ENCODE results near the gene TCF7L1.
"Not testable (repeated sequence)": the region's sequence is repeated elsewhere in the genome, so short reads cannot be mapped to it uniquely, and the experiment has no call there.

The TCF7L1 gene

DNA sequence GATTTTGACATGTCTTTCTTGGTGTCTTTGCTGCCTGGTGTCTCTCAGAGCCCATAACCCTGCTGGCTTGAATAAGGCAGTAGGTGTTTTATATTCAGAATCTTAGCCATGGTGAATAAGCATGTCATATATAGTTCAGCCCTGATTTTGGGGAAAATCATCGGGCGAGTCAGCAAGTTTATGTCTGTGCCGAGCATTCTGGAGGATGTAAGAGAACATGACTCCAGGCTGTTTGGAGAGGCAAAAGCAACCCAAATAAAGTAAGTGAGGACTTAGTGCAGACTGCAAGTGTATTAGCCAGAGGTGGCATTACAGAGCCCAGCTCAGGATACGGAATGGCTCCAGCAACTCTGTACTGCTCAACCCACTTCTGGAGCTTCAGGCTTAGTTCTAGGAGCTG, 50.3 kb downstream of the TCF7L1 start:
- DNase-seq (ENCODE audit: low spot score), result no peak

DNA sequence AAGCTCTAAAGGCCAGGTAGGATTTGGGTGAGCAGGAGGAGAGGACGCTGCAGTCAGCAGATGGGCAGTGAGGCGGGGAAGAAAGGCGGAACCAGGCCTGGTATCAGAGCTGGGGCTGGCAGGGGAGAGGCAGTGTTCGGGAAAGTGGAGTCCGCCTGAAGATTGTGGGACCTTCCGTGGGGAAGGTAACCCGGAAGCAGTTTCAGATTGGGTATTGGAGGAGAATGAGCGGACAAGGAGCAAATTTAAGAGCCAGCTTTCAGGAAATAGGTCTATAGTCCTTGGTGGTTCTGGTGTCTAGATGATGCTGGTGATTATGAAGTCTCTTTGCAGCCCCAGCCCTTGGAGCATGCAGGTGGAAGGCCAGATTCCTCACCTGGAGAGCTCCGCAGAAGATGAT, 51.0 kb downstream of the TCF7L1 start:
- DNase-seq (ENCODE audit: low spot score), result no peak

DNA sequence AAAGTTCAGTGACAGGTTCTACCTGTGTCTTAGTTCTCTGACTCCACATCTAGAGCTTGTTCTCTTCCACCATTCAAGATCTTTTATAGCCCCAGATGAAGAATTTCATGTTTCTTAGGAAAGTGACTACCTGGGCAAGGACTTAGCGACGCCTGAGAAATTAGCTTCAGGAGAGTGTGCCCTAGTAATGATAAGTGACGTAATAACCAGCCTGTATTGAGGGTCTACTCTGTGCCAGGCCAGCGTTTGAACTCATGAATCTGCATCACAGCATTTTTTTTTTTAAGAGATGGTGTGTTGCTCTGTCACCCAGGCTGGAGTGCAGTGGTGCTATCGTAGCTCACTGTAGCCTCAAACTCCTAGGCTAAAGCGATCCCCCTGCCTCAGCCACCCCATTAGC, 51.8 kb downstream of the TCF7L1 start:
- no peak for DNase-seq (ENCODE audit: low spot score)

DNA sequence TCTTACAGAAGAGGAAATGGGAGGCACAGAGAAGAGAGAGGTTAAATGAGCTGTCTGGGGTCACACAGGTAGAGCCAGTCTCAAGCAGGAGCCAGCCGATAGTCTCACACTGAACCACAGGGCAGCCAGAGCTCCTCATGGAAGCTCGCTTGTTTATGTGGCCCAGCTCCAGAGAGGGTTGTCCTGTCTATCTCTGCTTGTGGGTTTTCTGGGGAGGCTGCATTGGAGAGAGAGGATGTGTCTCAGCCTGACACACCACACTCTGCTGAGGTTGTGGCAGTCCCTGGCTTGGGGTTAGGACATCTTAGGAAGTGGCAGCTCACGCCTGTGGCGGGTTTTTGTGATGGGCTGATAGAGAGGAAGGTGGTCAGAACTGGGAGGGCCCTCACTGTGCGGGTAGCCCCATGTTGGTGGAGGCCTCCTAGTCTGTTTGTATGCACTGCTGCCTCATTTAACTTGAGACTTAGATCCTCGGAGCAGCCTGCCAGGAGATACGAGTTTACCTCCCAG, 52.3 kb downstream of the TCF7L1 start:
- no peak for DNase-seq (ENCODE audit: low spot score)

DNA sequence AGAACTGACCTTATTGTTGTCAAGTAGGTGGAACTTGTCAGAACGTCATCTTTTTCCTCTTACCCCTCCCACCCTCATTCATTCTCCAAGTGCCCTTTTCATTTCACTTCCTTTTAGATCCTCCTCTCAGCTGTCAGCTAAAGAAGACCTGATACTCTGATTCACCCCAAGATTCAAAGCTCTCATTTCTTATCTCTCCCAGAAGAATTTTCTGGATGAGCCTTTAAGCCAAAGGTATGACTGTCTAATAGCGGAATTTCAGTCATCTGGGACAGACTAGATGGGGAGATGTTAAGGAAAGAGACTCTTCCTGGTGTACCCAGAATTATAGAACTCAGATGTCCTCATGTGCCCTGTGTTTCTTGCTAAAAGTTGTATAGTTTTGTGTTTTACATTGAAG, 53.9 kb downstream of the TCF7L1 start:
- DNase-seq (ENCODE audit: low spot score), result no peak

DNA sequence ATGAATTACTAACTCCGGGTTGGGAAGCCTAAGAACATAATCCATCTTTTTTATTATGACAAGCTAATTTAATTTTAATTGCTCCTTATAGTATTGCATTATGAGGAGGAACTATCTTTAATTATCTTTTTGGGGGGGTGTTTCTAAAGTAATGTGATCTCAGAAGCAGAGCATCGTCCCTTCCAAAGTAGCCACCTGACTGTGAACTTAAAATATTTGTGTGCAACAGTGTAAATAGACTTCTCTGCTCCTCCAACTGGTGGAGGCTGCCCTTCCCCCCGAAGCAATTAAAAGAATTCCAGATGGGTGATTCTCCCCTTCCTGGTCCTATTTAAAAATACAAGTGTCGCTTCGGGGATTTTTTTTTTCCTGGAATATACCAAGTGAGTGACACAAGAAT, 55.7 kb downstream of the TCF7L1 start:
- DNase-seq (ENCODE audit: low spot score), result peak; percentile 17

DNA sequence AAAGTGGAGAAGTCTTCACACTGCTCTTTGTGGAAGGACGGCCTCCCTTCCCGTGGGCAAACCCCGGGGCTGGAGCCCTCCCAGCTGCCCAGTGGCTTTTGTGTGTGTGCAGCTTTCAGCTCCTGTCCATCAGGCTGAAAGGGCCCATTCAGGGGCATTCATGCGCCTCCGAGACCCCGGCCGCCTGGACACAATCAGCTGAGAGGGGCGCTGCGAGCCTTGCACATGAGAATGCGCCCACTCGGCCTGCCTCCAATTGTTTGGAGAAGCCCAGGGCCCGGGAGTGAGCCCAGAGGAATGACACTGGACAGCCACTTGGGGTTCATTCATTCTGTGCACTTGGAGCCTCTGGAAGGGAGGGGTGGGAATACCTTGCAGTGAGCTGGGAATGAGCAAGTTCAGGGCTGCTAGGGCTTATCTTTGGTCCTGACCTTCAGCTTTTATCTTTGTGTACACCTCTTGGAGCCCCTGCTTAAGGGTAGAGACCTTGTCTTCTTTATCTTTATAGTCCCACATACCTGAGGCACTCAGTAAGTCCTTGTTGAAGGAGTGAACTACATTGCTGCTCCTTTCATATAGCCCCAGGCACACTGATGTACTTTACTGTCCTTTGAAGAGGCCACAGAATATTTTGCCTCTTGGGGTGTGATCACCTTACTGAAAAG, 56.5 kb downstream of the TCF7L1 start:
- DNase-seq (ENCODE audit: low spot score), result no peak

DNA sequence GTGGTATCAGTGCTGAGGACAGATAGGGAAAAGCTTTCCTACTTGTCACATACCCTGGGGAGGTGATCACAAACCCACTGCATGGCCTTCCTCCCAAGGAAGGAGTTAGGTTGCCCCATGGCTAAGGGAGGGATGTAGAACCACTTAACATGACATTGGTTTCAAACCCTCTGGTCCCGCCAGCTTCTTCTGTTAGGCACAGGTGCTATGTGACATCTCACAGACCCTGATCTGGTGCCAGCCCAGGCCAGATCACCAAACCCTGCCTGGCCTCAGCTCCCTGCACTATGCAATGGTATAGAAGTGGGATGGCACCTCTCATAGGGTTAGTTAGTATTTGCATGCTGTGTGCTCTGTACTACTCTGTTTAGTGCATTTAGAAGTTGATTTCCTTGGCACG, 58.0 kb downstream of the TCF7L1 start:
- no peak for DNase-seq (ENCODE audit: low spot score)

DNA sequence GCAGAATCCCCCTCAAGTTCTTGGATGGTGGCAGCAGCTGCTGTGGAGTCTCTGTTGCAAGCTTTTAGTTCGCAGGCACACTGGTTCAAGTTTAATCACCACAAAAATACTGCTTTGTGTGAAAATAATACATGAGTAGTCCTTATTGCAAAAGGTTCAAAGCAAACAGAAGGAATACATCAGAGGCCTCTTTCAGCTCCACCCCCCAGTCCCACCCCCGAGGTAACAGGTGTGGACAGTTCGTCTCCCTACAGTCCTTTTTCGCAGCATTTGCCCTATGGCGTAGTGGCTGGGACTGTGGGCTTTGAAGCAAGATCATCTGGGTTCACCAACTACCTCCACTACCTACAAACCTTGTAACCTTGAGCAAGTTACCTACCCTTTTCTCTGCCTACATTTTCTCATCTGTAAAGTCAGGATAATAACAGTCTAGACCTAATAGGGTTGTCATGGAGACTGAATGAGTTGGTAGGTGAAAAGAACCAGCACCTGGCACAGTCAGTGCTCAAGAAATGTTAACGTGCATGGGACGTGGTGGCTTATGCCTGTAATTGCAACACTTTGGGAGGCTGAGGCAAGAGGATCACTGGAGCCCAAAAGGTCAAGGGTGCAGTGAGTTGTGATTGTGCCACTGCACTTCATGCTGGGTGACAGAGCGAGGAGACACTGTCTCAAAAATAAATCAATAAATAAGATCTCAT, 61.7 kb downstream of the TCF7L1 start:
- DNase-seq (ENCODE audit: low spot score), result no peak

DNA sequence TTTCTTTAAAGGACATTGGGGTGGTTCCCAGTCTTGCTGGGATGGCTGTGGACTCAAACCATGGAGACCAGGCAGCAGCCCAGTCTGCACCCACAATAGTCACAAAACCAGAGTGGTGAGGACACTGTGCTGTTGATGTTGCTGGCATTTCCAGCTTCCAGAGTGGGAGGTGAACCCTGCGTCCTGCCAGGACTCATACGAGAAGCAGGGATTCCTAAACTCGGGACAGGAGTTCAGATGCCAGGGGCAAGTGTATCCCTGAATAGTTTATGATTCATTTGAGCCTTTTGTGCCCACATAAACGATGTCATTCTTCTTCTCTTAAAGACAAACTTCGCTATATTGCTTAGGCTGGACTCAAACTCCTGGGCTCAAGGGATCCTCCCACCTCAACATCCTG, 62.8 kb downstream of the TCF7L1 start:
- DNase-seq (ENCODE audit: low spot score), result no peak

DNA sequence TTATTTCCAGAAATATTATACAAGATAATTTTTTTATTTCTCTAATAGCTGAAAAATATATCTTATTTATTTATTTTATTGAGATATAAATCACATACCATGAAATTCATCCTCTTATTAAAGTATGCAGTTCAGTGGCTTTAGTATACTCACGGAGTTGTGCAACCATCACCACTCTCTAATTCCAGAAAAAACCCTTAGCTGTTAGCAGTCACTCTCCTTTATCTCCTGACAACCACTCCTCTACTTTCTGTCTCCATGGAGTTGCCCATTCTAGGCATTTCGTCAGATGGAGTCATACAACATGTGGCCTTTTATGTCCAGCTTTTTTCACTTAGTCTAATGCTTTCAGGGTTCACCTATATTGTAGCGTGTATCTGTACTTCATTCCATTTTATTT, 66.5 kb downstream of the TCF7L1 start:
- DNase-seq (ENCODE audit: low spot score), result no peak

DNA sequence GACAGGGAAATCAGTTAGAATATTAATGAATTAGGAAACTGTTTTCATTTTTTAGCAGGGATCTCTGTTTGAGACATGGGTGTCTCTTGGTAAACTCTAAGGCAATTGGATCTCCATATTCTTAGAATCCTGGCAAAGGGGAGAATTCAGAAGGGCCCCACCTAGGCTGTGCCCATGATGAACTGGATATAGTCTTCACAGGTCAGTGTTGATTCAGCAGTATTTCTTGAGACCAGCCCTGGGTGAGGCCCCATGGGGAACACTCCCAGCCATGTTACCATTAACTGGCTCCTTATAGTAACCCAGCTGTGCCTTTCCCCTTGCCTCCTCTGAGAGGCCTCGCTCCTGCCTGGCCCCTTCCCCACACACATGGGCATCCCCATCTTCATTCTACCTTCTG, 76.7 kb downstream of the TCF7L1 start:
- no peak for DNase-seq (ENCODE audit: low spot score)

DNA sequence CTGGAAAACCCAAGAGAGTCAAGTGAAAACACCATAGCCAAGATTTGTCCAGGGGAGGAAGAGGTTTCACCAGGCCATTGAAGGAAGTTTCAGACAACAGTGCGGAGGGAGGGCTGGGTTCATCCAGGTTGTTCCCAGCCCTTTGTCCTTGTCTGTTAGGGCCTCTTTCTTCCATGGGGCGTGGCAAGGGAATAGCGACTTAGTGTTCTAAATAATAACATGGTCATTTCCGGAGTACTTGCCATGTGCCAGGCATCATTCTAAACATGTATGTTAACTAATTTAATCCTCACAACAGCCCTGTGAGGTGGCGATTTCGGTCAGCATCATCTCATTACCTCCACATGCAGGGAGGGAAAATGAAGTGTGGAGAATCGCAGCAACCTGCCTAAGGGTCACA, 77.3 kb downstream of the TCF7L1 start:
- no peak for DNase-seq (ENCODE audit: low spot score)

DNA sequence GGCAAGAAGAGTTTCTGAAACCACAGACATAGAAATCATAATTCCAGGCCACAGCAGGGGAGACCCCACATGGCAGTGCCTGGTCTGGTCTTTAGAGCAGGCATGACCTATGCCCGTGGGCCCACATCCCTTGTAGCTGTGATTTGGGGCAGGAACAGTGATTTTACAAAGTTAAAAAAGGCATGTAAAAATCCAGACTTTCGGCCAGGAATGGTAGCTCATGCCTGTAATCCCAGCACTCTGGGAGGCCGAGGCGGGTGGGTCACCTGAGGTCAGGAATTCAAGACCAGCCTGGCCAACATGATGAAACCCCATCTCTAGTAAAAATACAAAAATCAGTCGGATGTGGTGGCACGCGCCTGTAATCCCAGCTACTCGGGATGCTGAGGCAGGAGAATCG, 78.4 kb downstream of the TCF7L1 start:
- not testable (repeated sequence) for DNase-seq (ENCODE audit: low spot score)

DNA sequence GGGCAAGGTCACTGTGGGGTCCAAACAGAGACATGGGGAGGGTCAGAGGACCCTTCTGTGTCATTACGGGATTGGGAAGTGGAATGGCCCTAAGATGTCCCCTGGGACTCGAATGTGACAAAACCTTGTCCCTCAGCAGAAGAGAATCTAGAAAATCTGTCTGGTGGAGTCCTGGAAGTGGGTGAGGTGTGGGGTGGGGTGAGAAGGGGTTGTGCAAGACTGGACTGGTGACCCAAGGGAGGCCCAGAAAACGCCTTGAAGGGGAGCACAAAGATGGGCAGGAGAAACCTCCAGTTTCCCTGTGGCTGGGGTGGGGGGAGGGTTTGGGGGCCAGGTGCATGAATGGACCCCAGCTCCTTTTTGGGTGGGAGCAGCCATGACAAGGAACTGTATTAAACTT, 79.6 kb downstream of the TCF7L1 start:
- no peak for DNase-seq (ENCODE audit: low spot score)

DNA sequence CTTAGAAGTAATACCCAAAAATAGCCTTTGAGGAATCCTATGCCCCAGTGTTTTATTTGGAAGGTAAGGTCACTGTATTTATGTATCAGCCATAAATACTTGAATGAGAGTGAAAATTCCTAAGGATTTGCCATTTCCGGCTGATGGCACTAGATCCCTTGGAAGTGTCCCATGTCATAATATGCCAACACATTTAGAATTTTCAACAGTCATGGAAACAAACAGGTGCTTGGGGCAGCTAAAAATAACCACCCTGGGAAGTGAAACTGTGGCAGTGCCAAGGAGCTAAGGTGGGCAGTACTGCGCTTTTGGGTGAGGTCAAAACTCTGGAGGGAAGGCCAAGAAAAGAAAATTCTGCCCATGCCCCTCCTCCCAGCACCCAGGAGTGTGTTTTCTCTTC, 80.2 kb downstream of the TCF7L1 start:
- no peak for DNase-seq (ENCODE audit: low spot score)

DNA sequence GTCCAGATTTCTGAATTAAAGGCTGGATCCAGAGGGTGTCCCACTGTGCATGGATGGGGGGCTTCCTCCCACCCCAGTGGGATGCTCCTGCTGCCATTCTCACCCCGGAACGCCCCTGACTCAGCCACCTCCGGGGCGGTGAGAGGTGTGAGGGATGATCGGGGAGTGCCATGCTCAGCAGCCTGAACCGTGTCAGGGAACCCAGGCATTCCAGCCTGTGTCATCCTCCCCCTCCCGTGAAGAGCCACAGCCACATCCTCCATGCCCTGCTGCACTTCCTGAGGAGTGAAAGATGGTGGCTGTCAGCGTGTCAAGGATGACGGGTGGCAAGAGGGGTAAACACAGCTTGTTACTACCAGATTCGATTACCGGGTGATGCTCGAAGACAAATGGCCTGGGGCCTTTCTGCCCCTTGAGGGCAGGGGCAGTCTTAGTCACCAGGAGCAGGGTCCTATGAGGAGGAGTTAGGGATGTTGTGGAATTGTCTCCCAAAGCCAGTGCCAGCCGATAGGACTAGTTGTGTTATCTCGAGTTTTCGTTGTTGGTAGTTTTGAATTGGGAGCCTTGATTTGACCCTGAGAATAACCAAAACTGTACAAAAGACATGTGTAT, 80.8 kb downstream of the TCF7L1 start:
- no peak for DNase-seq (ENCODE audit: low spot score)

DNA sequence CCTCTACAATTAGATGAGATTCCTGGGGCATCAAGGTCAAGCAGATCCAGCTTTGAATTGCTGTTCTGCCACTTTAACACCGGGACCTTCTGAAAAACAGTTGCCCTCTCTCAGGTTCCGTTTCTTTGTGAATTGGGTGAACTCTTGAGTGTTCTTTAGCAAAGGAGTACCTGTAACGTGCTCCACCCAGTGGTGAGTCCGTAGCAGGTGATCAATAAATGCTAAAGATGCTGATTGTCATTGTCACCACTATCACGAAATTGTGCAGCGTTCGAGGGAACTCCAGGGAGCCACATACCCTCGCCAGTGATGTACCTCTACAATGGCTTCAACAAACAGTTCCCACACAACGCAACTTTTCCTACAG, 81.9 kb downstream of the TCF7L1 start:
- no peak for DNase-seq (ENCODE audit: low spot score)

DNA sequence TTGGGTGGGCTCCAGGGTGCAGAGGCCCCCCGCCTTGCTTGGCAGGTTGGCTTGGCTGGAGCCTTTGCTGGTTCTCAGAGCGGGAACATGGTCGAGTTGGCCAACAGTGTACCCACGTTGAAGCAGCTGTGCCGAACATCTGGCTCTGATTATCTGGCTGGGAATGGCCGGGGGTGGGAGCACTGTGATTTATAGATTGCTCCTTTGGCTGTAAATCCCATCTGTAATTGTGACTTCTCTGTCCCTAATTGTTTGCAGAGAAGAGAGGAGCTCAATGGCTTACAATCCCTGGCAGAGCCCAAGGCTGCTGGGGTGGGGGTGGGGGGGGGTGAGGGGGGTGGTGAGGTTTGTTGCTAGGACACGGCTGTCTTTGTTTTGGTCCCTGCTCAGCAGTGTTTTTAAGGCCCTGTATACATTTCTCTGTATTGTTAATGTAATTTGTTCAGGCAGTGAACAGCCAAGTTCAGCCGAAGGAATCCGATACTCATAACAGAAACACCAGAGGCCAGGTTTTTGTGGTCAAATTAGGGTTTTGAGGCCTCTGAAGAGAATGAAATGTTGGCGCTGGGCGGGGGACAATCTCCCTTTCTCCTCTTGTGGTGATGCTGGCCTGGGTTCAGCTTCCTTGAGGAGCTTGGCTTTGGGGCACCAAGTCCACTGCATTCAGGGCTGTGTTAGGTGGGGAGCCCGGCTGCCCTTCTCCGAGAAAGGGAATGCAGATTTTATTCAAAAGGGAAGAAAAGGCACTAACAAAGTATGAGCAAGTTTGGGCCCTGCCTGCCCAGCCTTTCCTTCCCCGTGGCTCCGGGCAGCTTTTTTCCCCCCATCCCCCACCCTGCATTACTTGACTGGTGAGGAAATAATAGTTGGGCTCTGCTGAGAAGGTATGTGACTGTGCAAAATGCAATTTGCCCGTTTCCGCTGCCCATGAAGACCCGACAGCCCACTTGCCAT, 82.5 kb downstream of the TCF7L1 start:
- DNase-seq (ENCODE audit: low spot score), result peak; percentile 83

DNA sequence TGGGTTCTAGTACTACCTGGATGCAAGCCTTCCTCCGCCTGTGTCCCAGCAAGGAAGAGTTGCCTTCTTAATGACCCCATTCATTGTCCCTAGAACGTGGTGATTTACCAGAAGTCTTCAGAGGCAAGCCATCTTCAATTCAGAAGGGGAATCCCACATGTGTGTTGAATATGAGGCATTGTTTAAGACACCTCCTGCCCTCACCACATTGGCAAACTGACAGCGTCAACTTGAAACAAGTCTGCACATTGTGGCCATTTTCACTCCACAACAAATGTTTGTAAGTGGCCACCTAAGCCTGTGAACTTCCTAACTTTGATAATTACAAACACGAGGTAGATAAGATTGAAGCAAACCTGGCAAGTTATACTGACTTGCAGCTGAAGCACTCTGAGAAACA, 83.7 kb downstream of the TCF7L1 start:
- no peak for DNase-seq (ENCODE audit: low spot score)

DNA sequence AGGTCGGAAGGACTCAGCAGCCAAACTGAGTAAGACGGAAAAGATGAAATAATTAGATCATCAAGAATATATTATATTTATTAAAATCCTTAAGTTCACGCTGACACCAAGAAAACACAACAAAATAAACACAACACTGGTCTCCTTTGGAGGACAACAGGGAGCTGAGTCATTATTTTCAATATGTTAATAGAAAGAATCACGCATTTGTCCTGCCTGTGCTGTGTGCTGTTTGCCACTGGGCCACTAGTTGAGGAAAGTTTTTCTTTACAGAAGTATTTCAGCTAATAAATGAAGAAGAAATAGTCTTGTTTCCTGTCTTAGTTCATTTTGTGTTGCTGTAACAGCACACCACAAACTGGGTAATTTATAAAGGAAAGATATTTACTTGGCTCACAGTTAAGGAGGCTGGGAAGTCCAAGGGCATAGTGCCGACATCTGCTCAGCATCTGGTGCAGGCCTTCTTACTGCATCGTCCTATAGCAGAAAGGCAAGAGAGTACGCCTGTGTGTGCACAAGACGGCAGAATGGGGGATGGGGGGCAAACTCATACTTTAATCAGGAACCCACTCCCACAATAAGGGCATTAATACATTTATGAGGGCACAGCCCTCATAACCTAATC, 88.0 kb downstream of the TCF7L1 start:
- DNase-seq (ENCODE audit: low spot score), result peak; percentile 24

DNA sequence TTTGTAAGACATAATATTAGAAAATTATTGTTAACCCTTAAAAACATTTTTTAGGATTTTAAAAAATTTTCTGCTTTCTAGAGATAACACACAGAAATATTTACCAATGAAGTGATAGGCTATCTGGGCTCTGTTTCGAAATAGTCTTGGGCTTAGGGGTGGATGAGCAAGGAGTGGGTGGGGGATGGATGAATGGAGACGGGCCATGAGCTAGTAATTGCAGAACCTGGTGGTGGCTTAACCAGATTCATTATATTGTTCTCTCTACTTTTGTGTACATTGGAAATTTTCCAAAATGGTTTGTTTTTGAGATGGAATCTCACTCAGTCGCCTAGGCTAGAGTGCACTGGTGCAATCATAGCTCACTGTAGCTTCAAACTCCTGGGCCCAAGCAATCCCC, 89.6 kb downstream of the TCF7L1 start:
- no peak for DNase-seq (ENCODE audit: low spot score)

Measured in AG08395 (cell line).